KMS-11 (cell line): Measurements from ENCODE around the gene AAGAB.
"Not testable (repeated sequence)": the region's sequence is repeated elsewhere in the genome, so short reads cannot be mapped to it uniquely, and the experiment has no call there.

Experiments
- H2AFZ ChIP-seq: fragments of 200-600 bp; sonication (generic); 2 replicates; pipeline ENCODE4 v1.6.1; 2016; ENCODE audit warnings: antibody characterized with exemption, mixed run types, low read depth
- H3K27ac ChIP-seq: fragments of 200-600 bp; sonication (generic); 2 replicates; pipeline ENCODE4 v1.6.1; 2016; ENCODE audit warnings: mild to moderate bottlenecking, mixed run types
- H3K27me3 ChIP-seq: fragments of 200-600 bp; sonication (generic); 2 replicates; pipeline ENCODE4 v1.6.1; 2017; ENCODE audit warnings: mild to moderate bottlenecking, low read depth, mixed run types, moderate library complexity; ENCODE audit not compliant: insufficient read depth
- H3K36me3 ChIP-seq: fragments of 200-600 bp; sonication (generic); 2 replicates; pipeline ENCODE4 v1.6.1; 2017; ENCODE audit warnings: mild to moderate bottlenecking, mixed run types; ENCODE audit not compliant: insufficient read depth
- H3K4me1 ChIP-seq: fragments of 200-600 bp; sonication (generic); 2 replicates; pipeline ENCODE4 v1.6.1; 2016; ENCODE audit warnings: mild to moderate bottlenecking, low read depth, mixed run types; ENCODE audit not compliant: poor library complexity, severe bottlenecking
- H3K4me2 ChIP-seq: fragments of 200-600 bp; sonication (generic); 2 replicates; pipeline ENCODE4 v1.7.0; 2016; ENCODE audit warnings: mild to moderate bottlenecking, mixed run types
- H3K4me3 ChIP-seq: fragments of 200-600 bp; sonication (generic); IDR thresholded peaks from 2 replicates; pipeline ENCODE4 v1.6.1; 2017; ENCODE audit warnings: low read depth, low read length, mixed read lengths; ENCODE audit not compliant: insufficient read depth
- H3K79me2 ChIP-seq: fragments of 200-600 bp; sonication (generic); 2 replicates; pipeline ENCODE4 v1.6.1; 2016; ENCODE audit warnings: low read depth, mixed run types; ENCODE audit not compliant: insufficient read depth
- H3K9ac ChIP-seq: fragments of 200-600 bp; sonication (generic); 2 replicates; pipeline ENCODE4 v1.6.1; 2016; ENCODE audit warnings: mild to moderate bottlenecking, mixed run types
- H4K20me1 ChIP-seq: fragments of 200-600 bp; sonication (generic); 2 replicates; pipeline ENCODE4 v1.6.1; 2016; ENCODE audit warnings: mild to moderate bottlenecking, mixed run types; ENCODE audit not compliant: insufficient read depth
- CTCF ChIP-seq: fragments of 200-600 bp; sonication (generic); conservative IDR thresholded peaks from 2 replicates; pipeline ENCODE4 v1.6.1; 2017; ENCODE audit warnings: low read depth, mild to moderate bottlenecking, antibody characterized with exemption, low read length, moderate library complexity, mixed read lengths

Gene AAGAB

GRCh38 chr15:67296188-67296587 lies 41.7 kb upstream of the AAGAB start:
- no peak overlapping the region for H3K9ac ChIP-seq
- H3K27ac ChIP-seq: no peak overlapping the region
- no peaks in the 10 kb centered on the region for H3K4me1 ChIP-seq
- H2AFZ ChIP-seq: no peak overlapping the region
- TF ChIP-seq CTCF: no peak
- no peaks in the 10 kb centered on the region for H4K20me1 ChIP-seq
- no peaks in the 10 kb centered on the region for H3K27me3 ChIP-seq
- H3K79me2 ChIP-seq: no peaks in the 10 kb centered on the region
- no peak overlapping the region for H3K4me2 ChIP-seq
- no peaks in the 10 kb centered on the region for H3K36me3 ChIP-seq
- H3K4me3 ChIP-seq: no peak overlapping the region

- H3K27ac ChIP-seq: no peak overlapping the region
- TF ChIP-seq CTCF: no peak
- H4K20me1 ChIP-seq: no peaks in the 10 kb centered on the region
- H3K4me2 ChIP-seq: no peak overlapping the region
- H2AFZ ChIP-seq: no peak overlapping the region
- no peaks in the 10 kb centered on the region for H3K27me3 ChIP-seq
- no peak overlapping the region for H3K4me3 ChIP-seq
- H3K79me2 ChIP-seq: no peaks in the 10 kb centered on the region
- H3K4me1 ChIP-seq: no peaks in the 10 kb centered on the region
- no peak overlapping the region for H3K9ac ChIP-seq
- no peaks in the 10 kb centered on the region for H3K36me3 ChIP-seq
Observed at GRCh38 chr15:67290319-67290718, 35.9 kb upstream of the AAGAB start.

- H3K27ac ChIP-seq, H3K4me3 ChIP-seq, H3K27me3 ChIP-seq, H3K4me2 ChIP-seq, H4K20me1 ChIP-seq, H3K79me2 ChIP-seq, H3K4me1 ChIP-seq, H3K9ac ChIP-seq, H2AFZ ChIP-seq, H3K36me3 ChIP-seq: not testable (repeated sequence)
Observed at GRCh38 chr15:67286400-67286799, 31.9 kb upstream of the AAGAB start.

GRCh38 chr15:67285625-67286024 lies 31.2 kb upstream of the AAGAB start:
- H3K4me2 ChIP-seq, H3K27ac ChIP-seq, H3K79me2 ChIP-seq, H3K4me3 ChIP-seq, H2AFZ ChIP-seq, H4K20me1 ChIP-seq, H3K9ac ChIP-seq, H3K4me1 ChIP-seq, H3K27me3 ChIP-seq, H3K36me3 ChIP-seq: not testable (repeated sequence)

GRCh38 chr15:67281714-67282113 lies 27.3 kb upstream of the AAGAB start:
- TF ChIP-seq CTCF: no peak
- Histone ChIP-seq H3K4me2 (no peak overlapping the region), H2AFZ (no peak overlapping the region), H3K9ac (no peak overlapping the region), H3K27me3 (no peaks in the 10 kb centered on the region), H3K27ac (no peak overlapping the region), H3K79me2 (no peaks in the 10 kb centered on the region), H3K4me1 (no peaks in the 10 kb centered on the region), H3K36me3 (no peaks in the 10 kb centered on the region), H3K4me3 (no peak overlapping the region), H4K20me1 (no peaks in the 10 kb centered on the region)
